ENCODE data around the gene DESI1. TPM values are rescaled to one million over a fixed set of nuclear protein-coding genes. Genes with fewer than 3 reads are reported as not detected.

The DESI1 gene
- total and polyA plus RNA-seq, 7 donors, result 14.7 to 27.6 (median 21.5) TPM

DNA sequence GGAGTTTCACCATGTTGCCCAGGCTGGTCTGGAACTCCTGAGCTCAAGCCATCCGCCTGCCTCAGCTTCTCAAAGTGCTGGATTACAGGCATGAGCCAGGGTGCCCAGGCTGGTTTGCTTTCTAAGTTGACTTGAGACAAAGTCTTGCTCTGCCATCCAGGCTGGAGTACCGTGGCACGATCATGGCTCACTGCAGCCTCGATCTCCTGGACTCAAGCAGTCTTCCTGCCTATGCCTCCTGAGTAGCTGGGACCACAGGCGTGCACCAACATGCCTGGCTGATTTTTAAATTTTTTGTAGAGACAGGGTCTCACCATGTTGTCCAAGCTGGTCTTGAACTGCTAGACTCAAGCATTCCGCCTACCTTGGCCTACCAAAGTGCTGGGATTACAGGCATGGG, 36.9 kb upstream of the DESI1 start:
- intact Hi-C loops (cut with DNase I), result no loop called here
- Histone ChIP-seq H3K9me3 (no peaks in the 10 kb centered on the region), H3K4me3 (no peak overlapping the region), H3K4me1 (peaks cover 16% of the 10 kb centered on the region), H3K27me3 (ENCODE audit: insufficient read depth in 3 of 3, low read length in 2 of 3) (no peaks in the 10 kb centered on the region), H3K36me3 (ENCODE audit: insufficient read depth in 1 of 2, low read depth in 1 of 2) (peaks cover 36 to 100% of the 10 kb centered on the region in 2 donors), H3K27ac (no peak overlapping the region)
- DNase-seq (no peak), ATAC-seq (no peak)
- 95 to 98% (median 97%) methylated on average over 6 of the region's 6 CpGs for WGBS, 3 donors
- TF ChIP-seq, protein P1, sequence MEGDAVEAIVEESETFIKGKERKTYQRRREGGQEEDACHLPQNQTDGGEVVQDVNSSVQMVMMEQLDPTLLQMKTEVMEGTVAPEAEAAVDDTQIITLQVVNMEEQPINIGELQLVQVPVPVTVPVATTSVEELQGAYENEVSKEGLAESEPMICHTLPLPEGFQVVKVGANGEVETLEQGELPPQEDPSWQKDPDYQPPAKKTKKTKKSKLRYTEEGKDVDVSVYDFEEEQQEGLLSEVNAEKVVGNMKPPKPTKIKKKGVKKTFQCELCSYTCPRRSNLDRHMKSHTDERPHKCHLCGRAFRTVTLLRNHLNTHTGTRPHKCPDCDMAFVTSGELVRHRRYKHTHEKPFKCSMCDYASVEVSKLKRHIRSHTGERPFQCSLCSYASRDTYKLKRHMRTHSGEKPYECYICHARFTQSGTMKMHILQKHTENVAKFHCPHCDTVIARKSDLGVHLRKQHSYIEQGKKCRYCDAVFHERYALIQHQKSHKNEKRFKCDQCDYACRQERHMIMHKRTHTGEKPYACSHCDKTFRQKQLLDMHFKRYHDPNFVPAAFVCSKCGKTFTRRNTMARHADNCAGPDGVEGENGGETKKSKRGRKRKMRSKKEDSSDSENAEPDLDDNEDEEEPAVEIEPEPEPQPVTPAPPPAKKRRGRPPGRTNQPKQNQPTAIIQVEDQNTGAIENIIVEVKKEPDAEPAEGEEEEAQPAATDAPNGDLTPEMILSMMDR (IDR thresholded peaks at IDR 0.05), result no peak

DNA sequence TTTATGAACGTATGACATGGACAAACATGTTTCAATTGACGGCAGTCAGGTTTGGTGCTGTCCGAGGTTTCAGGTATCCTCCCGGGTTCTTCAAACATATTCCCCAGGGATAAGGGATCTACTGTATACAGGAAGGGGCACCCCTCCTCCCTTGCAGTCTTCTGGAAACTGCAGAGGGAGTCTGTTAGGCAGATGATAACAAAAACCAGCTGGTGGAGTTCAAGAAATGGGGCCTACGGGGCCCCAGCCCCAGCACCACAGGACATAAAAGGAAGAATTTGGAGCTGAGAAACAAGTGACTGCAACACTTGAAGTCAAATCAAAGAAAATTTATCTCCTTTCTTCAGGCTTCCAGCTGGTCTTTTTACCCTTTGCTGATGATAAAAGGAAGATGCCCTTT, 35.7 kb upstream of the DESI1 start:
- H3K27me3 ChIP-seq (ENCODE audit: insufficient read depth in 3 of 3, low read length in 2 of 3), result no peaks in the 10 kb centered on the region
- ATAC-seq, result no peak
- no peak overlapping the region for H3K27ac ChIP-seq
- H3K9me3 ChIP-seq, result no peaks in the 10 kb centered on the region
- 69 to 74% (median 72%) methylated on average over 5 of the region's 5 CpGs for WGBS, 3 donors
- H3K4me3 ChIP-seq, result no peak overlapping the region
- intact Hi-C loops (cut with DNase I), result no loop called here
- TF ChIP-seq, protein P1 (IDR thresholded peaks at IDR 0.05), result no peak
- no peak for DNase-seq
- H3K36me3 ChIP-seq (ENCODE audit: insufficient read depth in 1 of 2, low read depth in 1 of 2), result peaks cover 36 to 100% of the 10 kb centered on the region in 2 donors
- H3K4me1 ChIP-seq, result peaks cover 16% of the 10 kb centered on the region

GRCh38 chr22:41654322-41654721, 33.5 kb upstream of the DESI1 start:
- DNase-seq (no peak), ATAC-seq (no peak)
- H3K9me3 ChIP-seq, result no peaks in the 10 kb centered on the region
- TF ChIP-seq, protein P1 (IDR thresholded peaks at IDR 0.05), result no peak
- intact Hi-C loops (cut with DNase I), result no loop called here
- H3K4me3 ChIP-seq, result no peak overlapping the region
- WGBS, 3 donors, result 92 to 100% (median 95%) methylated on average over 3 of the region's 3 CpGs
- peaks cover 25 to 100% of the 10 kb centered on the region in 2 donors for H3K36me3 ChIP-seq (ENCODE audit: insufficient read depth in 1 of 2, low read depth in 1 of 2)
- no peak overlapping the region for H3K27ac ChIP-seq
- H3K4me1 ChIP-seq, result peaks cover 4% of the 10 kb centered on the region
- H3K27me3 ChIP-seq (ENCODE audit: insufficient read depth in 3 of 3, low read length in 2 of 3), result no peaks in the 10 kb centered on the region

DNA sequence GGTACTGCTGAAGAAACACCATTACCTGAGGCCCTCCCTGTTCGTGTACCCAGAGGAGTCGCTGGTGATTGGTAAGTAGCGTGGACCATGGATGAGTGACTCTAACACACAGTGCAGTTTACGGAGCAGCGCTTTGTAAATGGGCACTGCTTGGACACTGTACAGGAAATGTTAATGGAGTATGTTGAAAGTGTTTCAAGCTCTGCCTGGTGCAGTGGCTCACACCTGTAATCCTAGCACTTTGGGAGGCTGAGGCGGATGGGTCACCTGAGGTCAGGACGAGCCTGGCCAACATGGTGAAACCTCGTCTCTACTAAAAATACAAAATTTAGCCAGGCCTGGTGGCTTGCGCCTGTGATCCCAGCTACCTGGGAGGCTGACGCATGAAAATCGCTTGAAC, 30.0 kb upstream of the DESI1 start:
- no peak overlapping the region for H3K27ac ChIP-seq
- TF ChIP-seq, protein P1 (IDR thresholded peaks at IDR 0.05), result no peak
- H3K36me3 ChIP-seq (ENCODE audit: insufficient read depth in 1 of 2, low read depth in 1 of 2), result peaks cover 15 to 99% of the 10 kb centered on the region in 2 donors
- H3K4me1 ChIP-seq, result no peaks in the 10 kb centered on the region
- H3K9me3 ChIP-seq, result no peaks in the 10 kb centered on the region
- intact Hi-C loops (cut with DNase I), result no loop called here
- WGBS, 3 donors, result 74 to 86% (median 75%) methylated on average over 11 of the region's 11 CpGs
- H3K4me3 ChIP-seq, result no peak overlapping the region
- no peaks in the 10 kb centered on the region for H3K27me3 ChIP-seq (ENCODE audit: insufficient read depth in 3 of 3, low read length in 2 of 3)
- ATAC-seq, result peak in 3 of 4 donors; percentile 60 to 62 (median 61)
- no peak for DNase-seq

DNA sequence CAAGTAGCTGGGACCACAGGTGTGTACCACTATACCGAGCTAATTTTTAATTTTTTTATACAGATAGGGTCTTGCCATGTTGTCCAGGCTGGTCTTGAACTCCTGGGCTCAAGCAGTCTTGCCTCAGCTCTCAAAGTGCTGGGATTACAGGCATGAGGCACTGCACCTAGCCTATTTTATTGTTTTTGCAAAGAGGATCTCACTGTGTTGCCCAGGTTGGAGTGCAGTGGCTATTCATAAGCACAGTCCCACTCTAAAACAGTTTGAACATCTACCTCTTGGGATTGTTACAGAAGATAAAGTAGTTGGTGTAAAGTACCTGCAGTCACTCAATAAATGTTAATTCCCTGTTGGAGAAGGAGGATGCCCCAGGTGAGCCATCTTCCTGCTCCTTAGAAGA, 29.4 kb upstream of the DESI1 start:
- no peaks in the 10 kb centered on the region for H3K4me1 ChIP-seq
- H3K9me3 ChIP-seq, result no peaks in the 10 kb centered on the region
- intact Hi-C loops (cut with DNase I), result no loop called here
- TF ChIP-seq, protein P1 (IDR thresholded peaks at IDR 0.05), result no peak
- H3K27me3 ChIP-seq (ENCODE audit: insufficient read depth in 3 of 3, low read length in 2 of 3), result no peaks in the 10 kb centered on the region
- DNase-seq (no peak), ATAC-seq (no peak)
- H3K36me3 ChIP-seq (ENCODE audit: insufficient read depth in 1 of 2, low read depth in 1 of 2), result peaks cover 15 to 99% of the 10 kb centered on the region in 2 donors
- H3K27ac ChIP-seq, result no peak overlapping the region
- WGBS, 3 donors, result 100% methylated on average over 1 of the region's 1 CpG
- H3K4me3 ChIP-seq, result no peak overlapping the region

Data from psoas muscle (tissue), 8 donors.